Heart left ventricle (tissue), 16 donors: ENCODE data around the gene GJC3. TPM values are rescaled to one million over a fixed set of nuclear protein-coding genes. Genes with fewer than 3 reads are reported as not detected.

ENCODE experiments used
- ATAC-seq, 4 donors: fragments of 200-7000 bp; cut with Tn5 transposase; one replicate each; pipeline ENCODE4 v1.9.1; 2020 to 2022; ENCODE audit warnings: moderate library complexity in 4 of 4, mild to moderate bottlenecking in 3 of 4, moderate number of reproducible peaks in 1 of 4
- DNase-seq, 5 donors: peaks; one replicate each; pipeline ENCODE4 v3.0.0-alpha.2; 2020
- H3K27ac ChIP-seq, 12 donors: fragments of 200-600 bp; sonication (generic) in 4 of 12; one replicate each; pipeline versions ENCODE4 v1.5.0 to v1.8.0; 2016 to 2022; ENCODE audit warnings: mild to moderate bottlenecking in 2 of 12
- H3K27me3 ChIP-seq, 9 donors: fragments of 200-600 bp; sonication (generic) in 2 of 9; one replicate each; pipeline versions ENCODE4 v1.5.1 to v1.8.0; 2016 to 2022; ENCODE audit warnings: mild to moderate bottlenecking in 3 of 9
- H3K36me3 ChIP-seq, 9 donors: fragments of 200-600 bp; sonication (generic) in 2 of 9; one replicate each; pipeline versions ENCODE4 v1.5.0 to v1.8.0; 2018 to 2022; ENCODE audit warnings: mild to moderate bottlenecking in 2 of 9
- H3K4me1 ChIP-seq, 12 donors: fragments of 200-600 bp; sonication (generic) in 4 of 12; one replicate each; pipeline versions ENCODE4 v1.5.0 to v1.8.0; 2016 to 2022; ENCODE audit warnings: mild to moderate bottlenecking in 3 of 12
- H3K4me3 ChIP-seq, 12 donors: fragments of 200-600 bp; sonication (generic) in 4 of 12; one replicate each; pipeline versions ENCODE4 v1.5.0 to v1.8.0; 2017 to 2022; ENCODE audit warnings: mild to moderate bottlenecking in 9 of 12, moderate library complexity in 4 of 12
- H3K9me3 ChIP-seq, 12 donors: fragments of 200-600 bp; sonication (generic) in 4 of 12; one replicate each; pipeline versions ENCODE4 v1.5.0 to v1.8.0; 2016 to 2022; ENCODE audit warnings: mild to moderate bottlenecking in 1 of 12
- CTCF ChIP-seq, 12 donors: fragments of 200-600 bp; sonication (generic) in 4 of 12; IDR thresholded peaks; one replicate each; pipeline versions ENCODE4 v1.5.0 to v1.8.0; 2018 to 2022; ENCODE audit warnings: antibody characterized with exemption in 12 of 12, mild to moderate bottlenecking in 5 of 12
- POLR2A ChIP-seq, 2 donors: fragments of 450-650 bp; IDR thresholded peaks; one replicate each; pipeline ENCODE4 v1.6.1; 2017; ENCODE audit warnings: antibody characterized with exemption in 2 of 2, mild to moderate bottlenecking in 2 of 2, moderate library complexity in 2 of 2
- WGBS, 4 donors: extraction: QIAGEN DNeasy Blood & Tissue Kit in 2 of 4; methylation state at CpG; one replicate each; pipeline versions ENCODE4 v1.1.5 to v1.1.7; 2013 to 2018; 5-methylcytosine and 5-hydroxymethylcytosine counted together
- intact Hi-C, 10 donors: fragments of 100-400 bp; cut with DNase I; formaldehyde crosslinking; loops; one replicate each; pipeline versions ENCODE4 v1.11.1 to v1.14.2; 2022
- polyA plus RNA-seq, 2 donors: library from polyadenylated mRNA; stranded (reverse); fragments of 200-250 nt; gene quantifications; one replicate each; pipeline ENCODE4 v1.2.3, GENCODE V29; 2013
- total RNA-seq, 9 donors: library from RNA; depleted of rRNA in 2 of 9; stranded (reverse); fragments of >200 nt in 2 of 9; fragmentation: NEBNext Ultra II Directional in 3 of 9; extraction: Animal tissue kit (Norgen Biotek cat#: 25700) in 3 of 9; gene quantifications; one replicate each; pipeline versions ENCODE4 v1.1.0 to v1.2.4, GENCODE V29; 2016 to 2023
- donor health status: ischemic (EF 13 %, LVEDD 7.1; RV severe dilation, severe dysfunction).
- donor health status: healthy with polysubstance abuse.
- donor health status: DM: no; HTN: yes; CAD: no.
- donor health status: DM: no; HTN: no; CAD: no.
- donor health status: ischemic (EF 25% LVEDD 6.9; RV normal size, moderate dysfunction).
- donor health status: ischemic (EF 25% LVEDD 5.7; RV mildly dilated, moderate dysfunction).
- donor health status: healthy.
- donor health status: DM: yes; HTN: yes; CAD: no.
- donor health status: ischemic (EF 35%, LVEDD 5.7; RV mildly dilated, moderate dysfunction).
- donor health status: nonischemic (EF 11% LVEDD 7.7; RV severe dilation, severe dysfunction).
- donor health status: DM: yes; HTN: yes; CAD: no.
- donor health status: PGD.
- donor health status: ischemic (EF 29% LVEDD 5.4; RV normal size, mild dysfunction).
- donor health status: nonischemic (EF 23%, LVEDD 6.1; RV moderate dilation, normal function).

GJC3 gene
- total and polyA plus RNA-seq, 11 donors: 0.30 to 0.54 (median 0.33) TPM; not detected in 8

DNA sequence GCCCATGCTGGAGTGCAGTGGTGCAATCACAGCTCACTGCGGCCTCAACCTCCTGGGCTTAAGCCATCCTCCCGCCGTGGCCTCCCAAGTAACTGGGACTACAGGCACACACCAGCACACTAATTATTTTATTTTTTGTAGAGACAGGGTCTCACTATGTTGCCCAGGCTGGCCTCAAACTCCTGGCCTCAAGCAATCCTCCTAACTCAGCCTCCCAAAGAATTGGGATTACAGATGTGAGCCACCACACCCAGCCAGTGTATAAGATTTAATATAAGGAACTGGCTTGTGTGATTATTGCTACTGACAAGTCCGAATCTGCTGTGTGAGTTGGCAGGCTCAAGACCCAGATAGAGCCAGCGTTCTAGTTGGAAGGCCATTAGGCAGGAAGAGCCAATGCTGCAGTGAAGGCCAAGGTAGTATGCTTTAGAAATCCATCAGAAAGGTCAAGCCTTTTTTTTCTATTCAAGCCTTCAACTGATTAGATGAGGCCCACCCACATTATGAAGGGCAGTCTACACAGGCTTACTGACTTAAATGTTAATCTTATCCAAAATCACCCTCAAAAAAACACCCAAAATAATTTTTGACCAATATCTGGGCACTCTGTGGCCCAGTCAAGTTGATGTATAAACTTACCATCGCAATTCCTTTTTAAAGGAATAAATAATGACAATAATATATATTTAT is 29.4 kb downstream of the GJC3 start:
- peaks cover 0 to 71% (median 55%) of the 10 kb centered on the region in 9 donors for H3K36me3 ChIP-seq
- no peak for ATAC-seq
- TF ChIP-seq CTCF (IDR thresholded peaks at IDR 0.05) (no peak), POLR2A (IDR thresholded peaks at IDR 0.05) (no peak)
- DNase-seq: no peak
- WGBS, 4 donors: 97 to 99% (median 98%) methylated on average over 6 of the region's 6 CpGs
- intact Hi-C loops: loop anchor here in 2 of 10 donors (10.0 kb wide), 1 partner anchor 265 kb away; no protein-coding TSS in a partner anchor
- H3K27ac ChIP-seq: no peak overlapping the region
- H3K9me3 ChIP-seq: no peaks in the 10 kb centered on the region
- no peaks in the 10 kb centered on the region for H3K27me3 ChIP-seq
- H3K4me1 ChIP-seq: peaks cover 0 to 13% (median 0%) of the 10 kb centered on the region in 12 donors
- H3K4me3 ChIP-seq: no peak overlapping the region

GRCh38 chr7:99898836-99899235 is 30.6 kb downstream of the GJC3 start:
- TF ChIP-seq POLR2A (IDR thresholded peaks at IDR 0.05): no peak
- TF ChIP-seq CTCF (IDR thresholded peaks at IDR 0.05): no peak

DNA sequence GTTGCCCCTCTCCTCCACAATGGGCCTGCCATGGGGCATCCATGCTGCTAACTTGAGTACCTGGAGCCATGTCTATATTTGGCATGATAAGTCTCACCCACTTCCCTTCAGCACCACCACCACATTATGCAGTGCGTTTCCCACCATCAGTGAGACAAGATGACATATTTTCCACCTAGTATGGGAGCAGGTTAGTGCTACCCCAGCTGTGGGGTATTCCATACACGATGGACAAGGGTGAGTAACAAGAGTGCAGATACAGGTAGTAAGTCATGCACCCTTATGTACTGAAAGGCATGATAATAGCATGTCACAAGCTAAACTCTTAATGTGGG is 31.4 kb downstream of the GJC3 start:
- intact Hi-C loops: no loop called here
- Histone ChIP-seq H3K4me1 (peaks cover 0 to 13% (median 0%) of the 10 kb centered on the region in 12 donors), H3K9me3 (no peaks in the 10 kb centered on the region), H3K27me3 (no peaks in the 10 kb centered on the region), H3K4me3 (no peak overlapping the region), H3K36me3 (peaks cover 0 to 51% (median 40%) of the 10 kb centered on the region in 9 donors), H3K27ac (no peak overlapping the region)
- 82 to 97% (median 92%) methylated on average over 2 of the region's 2 CpGs for WGBS, 4 donors
- DNase-seq: no peak
- TF ChIP-seq POLR2A (IDR thresholded peaks at IDR 0.05): no peak
- TF ChIP-seq CTCF (IDR thresholded peaks at IDR 0.05): no peak
- no peak for ATAC-seq

More at GRCh38 chr7:99898836-99899235, 30.6 kb downstream of the GJC3 start:
- intact Hi-C loops: no loop called here
- DNase-seq: no peak
- H3K36me3 ChIP-seq: peaks cover 0 to 59% (median 48%) of the 10 kb centered on the region in 9 donors
- 0 to 62% (median 40%) methylated on average over 1 to 3 of the region's 3 CpGs for WGBS, 4 donors
- ATAC-seq: no peak
- H3K9me3 ChIP-seq: no peaks in the 10 kb centered on the region
- no peak overlapping the region for H3K27ac ChIP-seq
- H3K4me1 ChIP-seq: peaks cover 0 to 13% (median 0%) of the 10 kb centered on the region in 12 donors
- no peak overlapping the region for H3K4me3 ChIP-seq
- H3K27me3 ChIP-seq: no peaks in the 10 kb centered on the region

DNA sequence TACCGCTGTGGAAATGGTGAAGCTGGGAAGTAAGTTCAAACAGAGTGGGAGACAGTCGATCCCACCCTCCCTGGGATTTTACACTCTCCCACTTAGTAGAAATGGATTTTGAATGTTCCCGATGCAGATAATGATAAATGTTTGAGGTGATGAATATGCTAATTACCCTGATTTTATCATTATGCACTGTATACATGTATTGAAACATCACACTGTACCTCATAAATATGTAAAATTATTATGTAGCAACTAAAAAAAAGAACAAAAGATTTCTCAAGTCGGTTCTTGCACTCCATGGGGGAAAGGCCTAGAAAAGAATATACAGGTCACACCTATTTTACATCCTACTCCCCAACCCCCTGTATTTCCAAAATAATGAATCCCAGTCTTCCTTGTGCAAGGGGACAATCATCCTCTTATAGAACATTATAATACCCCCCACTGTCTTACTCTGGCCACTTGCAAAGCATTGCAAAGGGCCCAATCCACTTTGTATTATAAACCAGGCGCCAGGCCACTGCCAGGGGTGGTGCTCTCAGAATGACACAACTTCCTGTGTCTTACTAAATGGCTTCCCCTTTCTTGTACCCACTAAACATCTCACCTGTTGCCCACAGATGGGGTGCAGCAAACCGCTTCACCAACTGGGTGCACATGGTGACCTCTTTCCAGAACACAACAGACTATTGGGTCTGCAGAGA is 31.9 kb downstream of the GJC3 start:
- Histone ChIP-seq H3K27me3 (no peaks in the 10 kb centered on the region), H3K36me3 (peaks cover 0 to 47% (median 36%) of the 10 kb centered on the region in 9 donors), H3K4me1 (peaks cover 0 to 13% (median 0%) of the 10 kb centered on the region in 12 donors), H3K4me3 (no peak overlapping the region), H3K9me3 (no peaks in the 10 kb centered on the region), H3K27ac (no peak overlapping the region)
- 91 to 94% (median 92%) methylated on average over 6 of the region's 6 CpGs for WGBS, 4 donors
- no peak for TF ChIP-seq POLR2A (IDR thresholded peaks at IDR 0.05)
- no peak for TF ChIP-seq CTCF (IDR thresholded peaks at IDR 0.05)
- DNase-seq: no peak
- ATAC-seq: no peak
- intact Hi-C loops: no loop called here
